Esophagus muscularis mucosa (tissue), 4 donors: ENCODE measurements around the gene BUB1.

ENCODE experiments used
- CTCF ChIP-seq, 3 experiments: fragments of 200-600 bp in 2 of 3; fragments of 450-650 bp in 1 of 3; sonication (generic) in 2 of 3; IDR thresholded peaks; one replicate each; pipeline ENCODE4 v1.5.1; 2017 to 2019; ENCODE audit warnings: antibody characterized with exemption in 3 of 3, mild to moderate bottlenecking in 2 of 3, moderate library complexity in 1 of 3
- EP300 ChIP-seq: sonication (generic); formaldehyde crosslinking; IDR thresholded peaks from one replicate; pipeline ENCODE4 v1.6.1; 2017; ENCODE audit warnings: antibody characterized with exemption
- POLR2A ChIP-seq: fragments of 450-650 bp; IDR thresholded peaks from one replicate; pipeline ENCODE4 v1.6.1; 2017; ENCODE audit warnings: antibody characterized with exemption, moderate library complexity, mild to moderate bottlenecking, low read depth
- POLR2AphosphoS5 ChIP-seq, 2 donors: sonication (generic); formaldehyde crosslinking; IDR thresholded peaks; one replicate each; pipeline ENCODE4 v1.6.1; 2017; ENCODE audit warnings: antibody characterized with exemption in 2 of 2

- no peak for TF ChIP-seq POLR2A
- TF ChIP-seq CTCF (IDR thresholded peaks at IDR 0.05): no peak
- TF ChIP-seq EP300: no peak
- TF ChIP-seq POLR2AphosphoS5 (IDR thresholded peaks at IDR 0.05): no peak
Measured at GRCh38 chr2:110650346-110650745, 27.5 kb downstream of the BUB1 start.
